GM19467 (cell line): ENCODE results near the gene PRKCE.

Experiments
- ATAC-seq: cut with Tn5 transposase; IDR thresholded peaks from one replicate; pipeline ENCODE4 v1.9.1; 2021; ENCODE audit warnings: mild to moderate bottlenecking, moderate library complexity; ENCODE audit not compliant: unreplicated experiment

Gene PRKCE

GRCh38 chr2:46173030-46173429, 521.6 kb downstream of the PRKCE start:
- ATAC-seq = no peak

GRCh38 chr2:46173636-46174250, 522.3 kb downstream of the PRKCE start:
- ATAC-seq = no peak

GRCh38 chr2:46174345-46175170, 523.1 kb downstream of the PRKCE start:
- ATAC-seq = no peak

- ATAC-seq = no peak
Measured at GRCh38 chr2:46175419-46175818, 523.9 kb downstream of the PRKCE start.

- ATAC-seq = no peak
Measured at GRCh38 chr2:46177461-46178089, 526.1 kb downstream of the PRKCE start.

- no peak for ATAC-seq
Measured at GRCh38 chr2:46179037-46179621, 527.7 kb downstream of the PRKCE start.

GRCh38 chr2:46180189-46180588, 528.7 kb downstream of the PRKCE start:
- ATAC-seq = no peak

GRCh38 chr2:46181306-46181705, 529.8 kb downstream of the PRKCE start:
- no peak for ATAC-seq

GRCh38 chr2:46181789-46182530, 530.5 kb downstream of the PRKCE start:
- ATAC-seq = no peak

- no peak for ATAC-seq
Measured at GRCh38 chr2:46183426-46183825, 532.0 kb downstream of the PRKCE start.

- ATAC-seq = no peak
Measured at GRCh38 chr2:46184794-46185583, 533.5 kb downstream of the PRKCE start.

GRCh38 chr2:46187112-46187618, 535.7 kb downstream of the PRKCE start:
- ATAC-seq = peak; percentile 69

GRCh38 chr2:46188041-46188716, 536.7 kb downstream of the PRKCE start:
- ATAC-seq = no peak

- no peak for ATAC-seq
Measured at GRCh38 chr2:46193356-46193755, 541.9 kb downstream of the PRKCE start.

GRCh38 chr2:46193855-46194254, 542.4 kb downstream of the PRKCE start:
- no peak for ATAC-seq

- ATAC-seq = no peak
Measured at GRCh38 chr2:46194856-46195255, 543.4 kb downstream of the PRKCE start.

- ATAC-seq = no peak
Measured at GRCh38 chr2:46195819-46196218, 544.3 kb downstream of the PRKCE start.

- ATAC-seq = no peak
Measured at GRCh38 chr2:46196871-46197462, 545.5 kb downstream of the PRKCE start.

- no peak for ATAC-seq
Measured at GRCh38 chr2:46197672-46198071, 546.2 kb downstream of the PRKCE start.
